Left lung (tissue), 10 donors: ENCODE results near the gene TEX44. TPM values are rescaled to one million over a fixed set of nuclear protein-coding genes. Genes with fewer than 3 reads are reported as not detected.
"Not testable (repeated sequence)": the region's sequence is repeated elsewhere in the genome, so short reads cannot be mapped to it uniquely, and the experiment has no call there.

ENCODE experiments used
- ATAC-seq: fragments of 200-7000 bp; cut with Tn5 transposase; one replicate; pipeline ENCODE4 v1.9.1; 2020; ENCODE audit warnings: moderate library complexity
- DNase-seq, 4 donors: peaks; one replicate each; pipeline ENCODE4 v3.0.0-alpha.2; 2013 to 2020
- H3K27ac ChIP-seq, 2 donors: fragments of 200-600 bp; sonication (generic) in 1 of 2; one replicate each; pipeline versions ENCODE4 v1.5.0 to v1.8.0; 2020 to 2021
- H3K27me3 ChIP-seq, 2 donors: fragments of 200-600 bp; sonication (generic) in 1 of 2; one replicate each; pipeline versions ENCODE4 v1.5.0 to v1.8.0; 2020 to 2021
- H3K36me3 ChIP-seq, 2 donors: fragments of 200-600 bp; sonication (generic) in 1 of 2; one replicate each; pipeline versions ENCODE4 v1.5.0 to v1.8.0; 2020 to 2021
- H3K4me1 ChIP-seq, 2 donors: fragments of 200-600 bp; one replicate each; pipeline ENCODE4 v1.8.0; 2021
- H3K4me3 ChIP-seq, 2 donors: fragments of 200-600 bp; sonication (generic) in 1 of 2; one replicate each; pipeline versions ENCODE4 v1.5.0 to v1.8.0; 2020 to 2021; ENCODE audit warnings: mild to moderate bottlenecking in 1 of 2
- H3K9me3 ChIP-seq, 2 donors: fragments of 200-600 bp; sonication (generic) in 1 of 2; one replicate each; pipeline versions ENCODE4 v1.5.0 to v1.8.0; 2020 to 2021
- CTCF ChIP-seq, 2 donors: fragments of 200-600 bp; sonication (generic) in 1 of 2; IDR thresholded peaks; one replicate each; pipeline versions ENCODE4 v1.5.0 to v1.8.0; 2021; ENCODE audit warnings: antibody characterized with exemption in 2 of 2
- intact Hi-C, 2 donors: fragments of 100-400 bp; cut with DNase I; formaldehyde crosslinking; loops; one replicate each; pipeline versions ENCODE4 v1.11.2 to v1.14.2; 2022
- polyA plus RNA-seq, 6 donors: library from polyadenylated mRNA; unstranded; fragments of 120-200 nt; gene quantifications; one replicate each; pipeline ENCODE4 v1.2.1, GENCODE V29; 2013; ENCODE audit not compliant: insufficient read length in 6 of 6
- total RNA-seq, 2 donors: library from RNA; stranded (reverse); fragmentation: NEBNext Ultra II Directional; extraction: Animal tissue kit (Norgen Biotek cat#: 25700); gene quantifications; one replicate each; pipeline ENCODE4 v1.2.1, GENCODE V29; 2021
- donor health status: DM: no; HTN: yes; CAD: no.
- donor health status: DM: no; HTN: no; CAD: no.

TEX44 gene
- total and polyA plus RNA-seq, 8 donors: not detected

GRCh38 chr2:231554748-231555545 lies 37.7 kb upstream of the TEX44 start:
- peaks cover 0 to 5% of the 10 kb centered on the region in 2 donors for H3K27me3 ChIP-seq
- peak; percentile 74 for ATAC-seq
- peak overlapping the region; percentile 12 to 26 for H3K4me3 ChIP-seq
- no peak for TF ChIP-seq CTCF (IDR thresholded peaks at IDR 0.05)
- peaks cover 9 to 29% of the 10 kb centered on the region in 2 donors for H3K4me1 ChIP-seq
- H3K36me3 ChIP-seq: no peaks in the 10 kb centered on the region
- peak in 3 of 4 donors; percentile 77 to 90 (median 77) for DNase-seq
- peaks cover 0 to 13% of the 10 kb centered on the region in 2 donors for H3K9me3 ChIP-seq
- intact Hi-C loops: loop anchor here in 1 of 2 donors (5.0 kb wide), 1 partner anchor 38 kb away; no protein-coding TSS in a partner anchor
- peak overlapping the region; percentile 70 to 74 for H3K27ac ChIP-seq

DNA sequence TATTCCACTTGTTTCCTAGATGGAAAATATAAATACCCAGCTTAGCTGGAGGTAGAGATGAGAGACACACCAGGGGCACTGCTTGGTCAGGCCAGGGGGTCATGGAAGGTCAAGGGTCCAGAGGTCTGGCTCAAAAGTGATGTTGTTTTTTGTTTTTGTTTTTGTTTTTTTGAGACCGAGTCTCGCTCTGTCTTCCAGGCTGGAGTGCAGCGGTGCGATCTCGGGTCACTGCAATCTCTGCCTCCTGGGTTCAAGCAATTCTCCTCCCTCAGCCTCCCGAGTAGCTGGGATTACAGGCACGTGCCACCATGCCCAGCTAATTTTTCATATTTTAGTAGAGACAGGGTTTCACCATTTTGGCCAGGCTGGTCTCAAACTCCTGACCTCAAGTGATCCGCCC lies 36.2 kb upstream of the TEX44 start:
- not testable (repeated sequence) for H3K27me3 ChIP-seq, H3K36me3 ChIP-seq, ATAC-seq, H3K27ac ChIP-seq, H3K4me3 ChIP-seq
- intact Hi-C loops: loop anchor here in 1 of 2 donors (5.0 kb wide), 1 partner anchor 39 kb away; no protein-coding TSS in a partner anchor
- Histone ChIP-seq H3K4me1 (peaks cover 9 to 29% of the 10 kb centered on the region in 2 donors), H3K9me3 (peaks cover 0 to 13% of the 10 kb centered on the region in 2 donors)
- peak in 1 of 4 donors; percentile 11 for DNase-seq

DNA sequence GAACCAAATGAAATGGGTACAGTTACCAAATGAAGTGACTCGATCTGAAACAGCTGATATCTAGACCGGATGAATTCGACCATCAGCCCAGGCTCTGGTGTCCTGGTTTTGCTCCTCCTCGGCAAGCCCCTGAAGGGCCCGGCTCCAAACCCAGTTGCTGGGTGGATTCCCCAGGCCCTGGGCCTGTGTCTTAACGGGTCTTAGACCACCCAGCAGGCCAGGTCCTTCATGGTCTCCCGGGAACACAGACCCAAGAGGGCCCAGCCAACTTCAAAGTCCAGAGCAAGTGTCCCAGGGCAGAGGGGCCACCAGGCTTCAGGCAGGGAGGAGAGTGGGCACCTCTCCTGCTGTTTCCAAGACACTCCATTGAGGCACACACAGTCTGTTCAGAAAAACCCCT lies 35.7 kb upstream of the TEX44 start:
- Histone ChIP-seq H3K36me3 (no peaks in the 10 kb centered on the region), H3K4me3 (no peak overlapping the region), H3K27me3 (no peaks in the 10 kb centered on the region), H3K9me3 (peaks cover 0 to 13% of the 10 kb centered on the region in 2 donors), H3K27ac (no peak overlapping the region), H3K4me1 (peaks cover 9 to 29% of the 10 kb centered on the region in 2 donors)
- intact Hi-C loops: loop anchor here in 1 of 2 donors (5.0 kb wide), 1 partner anchor 40 kb away; no protein-coding TSS in a partner anchor
- ATAC-seq (no peak), DNase-seq (peak in 1 of 4 donors; percentile 64)
- no peak for TF ChIP-seq CTCF (IDR thresholded peaks at IDR 0.05)

- intact Hi-C loops: loop anchor here in 1 of 2 donors (5.0 kb wide), 1 partner anchor 40 kb away; no protein-coding TSS in a partner anchor
- no peaks in the 10 kb centered on the region for H3K27me3 ChIP-seq
- DNase-seq: peak; percentile 65 to 92 (median 74)
- H3K4me3 ChIP-seq: no peak overlapping the region
- H3K36me3 ChIP-seq: no peaks in the 10 kb centered on the region
- peak overlapping the region in 1 of 2 donors; percentile 48 for H3K27ac ChIP-seq
- peaks cover 0 to 7% of the 10 kb centered on the region in 2 donors for H3K9me3 ChIP-seq
- peak; percentile 51 to 61 for TF ChIP-seq CTCF (IDR thresholded peaks at IDR 0.05)
- peak; percentile 95 for ATAC-seq
- peaks cover 9 to 29% of the 10 kb centered on the region in 2 donors for H3K4me1 ChIP-seq
Measured at GRCh38 chr2:231557571-231558217, 35.0 kb upstream of the TEX44 start.

DNA sequence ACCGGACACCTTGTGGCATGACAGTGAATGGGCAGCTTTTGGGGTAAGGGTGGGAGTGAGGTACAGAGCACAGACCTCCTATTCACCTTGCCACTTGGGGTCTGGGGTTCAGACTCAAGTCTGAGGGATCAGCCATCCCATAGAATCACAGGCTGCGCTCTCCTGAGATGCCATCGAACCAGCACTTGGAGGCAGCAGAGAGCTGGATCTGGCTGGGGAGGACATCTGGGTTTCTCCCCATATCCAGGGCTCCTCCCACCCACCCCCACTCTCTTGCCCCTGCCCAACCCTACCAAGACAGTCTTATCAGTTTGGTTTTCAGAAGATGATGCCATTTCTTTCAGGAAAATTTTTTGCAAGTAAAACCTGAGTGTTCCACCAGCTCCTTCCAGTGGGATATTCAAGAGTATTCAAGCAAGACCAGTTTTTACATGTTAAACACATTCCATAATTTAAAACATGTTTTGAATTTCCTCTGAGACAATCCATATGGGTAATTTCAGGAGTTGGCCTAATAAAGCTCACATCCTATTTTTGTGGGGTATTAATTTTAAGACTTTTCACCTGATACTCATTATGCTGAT lies 29.2 kb upstream of the TEX44 start:
- peak; percentile 56 to 67 for TF ChIP-seq CTCF (IDR thresholded peaks at IDR 0.05)
- DNase-seq (peak in 3 of 4 donors; percentile 24 to 52 (median 44)), ATAC-seq (peak; percentile 93)
- intact Hi-C loops: no loop called here
- no peaks in the 10 kb centered on the region for H3K27me3 ChIP-seq
- no peak overlapping the region for H3K4me3 ChIP-seq
- H3K27ac ChIP-seq: no peak overlapping the region
- H3K9me3 ChIP-seq: no peaks in the 10 kb centered on the region
- H3K4me1 ChIP-seq: no peaks in the 10 kb centered on the region
- H3K36me3 ChIP-seq: no peaks in the 10 kb centered on the region
